ENCODE measurements around the gene OR6K3.

OR6K3 gene

DNA sequence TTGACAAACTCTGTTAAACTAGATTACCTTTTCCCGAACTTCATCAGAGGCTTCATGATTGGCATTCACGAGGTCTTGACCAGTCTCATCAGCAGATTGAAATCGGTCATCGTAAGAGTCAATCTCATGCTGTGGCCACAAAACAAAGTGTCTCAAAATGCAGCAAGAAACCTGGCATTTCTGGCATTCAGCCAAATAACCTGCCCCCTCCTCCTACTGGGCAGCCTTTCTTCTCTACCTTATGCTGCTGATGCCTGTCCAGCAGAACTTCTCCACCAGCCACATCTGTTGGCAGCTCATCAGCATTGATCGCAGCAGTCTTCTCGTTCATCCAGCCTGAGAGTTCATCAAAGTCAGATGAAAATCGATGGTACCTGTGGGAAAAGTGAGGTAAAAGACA is 46.2 kb downstream of the OR6K3 start:
- no peak for FAIRE-seq
- TF ChIP-seq, protein P1, sequence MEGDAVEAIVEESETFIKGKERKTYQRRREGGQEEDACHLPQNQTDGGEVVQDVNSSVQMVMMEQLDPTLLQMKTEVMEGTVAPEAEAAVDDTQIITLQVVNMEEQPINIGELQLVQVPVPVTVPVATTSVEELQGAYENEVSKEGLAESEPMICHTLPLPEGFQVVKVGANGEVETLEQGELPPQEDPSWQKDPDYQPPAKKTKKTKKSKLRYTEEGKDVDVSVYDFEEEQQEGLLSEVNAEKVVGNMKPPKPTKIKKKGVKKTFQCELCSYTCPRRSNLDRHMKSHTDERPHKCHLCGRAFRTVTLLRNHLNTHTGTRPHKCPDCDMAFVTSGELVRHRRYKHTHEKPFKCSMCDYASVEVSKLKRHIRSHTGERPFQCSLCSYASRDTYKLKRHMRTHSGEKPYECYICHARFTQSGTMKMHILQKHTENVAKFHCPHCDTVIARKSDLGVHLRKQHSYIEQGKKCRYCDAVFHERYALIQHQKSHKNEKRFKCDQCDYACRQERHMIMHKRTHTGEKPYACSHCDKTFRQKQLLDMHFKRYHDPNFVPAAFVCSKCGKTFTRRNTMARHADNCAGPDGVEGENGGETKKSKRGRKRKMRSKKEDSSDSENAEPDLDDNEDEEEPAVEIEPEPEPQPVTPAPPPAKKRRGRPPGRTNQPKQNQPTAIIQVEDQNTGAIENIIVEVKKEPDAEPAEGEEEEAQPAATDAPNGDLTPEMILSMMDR (IDR thresholded peaks at IDR 0.05; ENCODE audit: insufficient read depth, missing control alignments) = no peak
- no peak for DNase-seq (ENCODE audit: insufficient read length, low spot score)
